NT2/D1 (cell line): Measurements from ENCODE around the gene CCDC149.

ENCODE experiments used
- DNase-seq: peaks from one replicate; pipeline ENCODE4 v3.0.0-alpha.2; 2011; ENCODE audit warnings: low read depth, low spot score
- H3K27me3 ChIP-seq: 2 replicates; pipeline ENCODE4 v1.6.0; 2011; ENCODE audit warnings: mild to moderate bottlenecking; ENCODE audit not compliant: insufficient read length, insufficient read depth
- H3K36me3 ChIP-seq: 2 replicates; pipeline ENCODE4 v1.6.1; 2011; ENCODE audit warnings: mild to moderate bottlenecking, low read length, mixed read lengths; ENCODE audit not compliant: insufficient read depth, insufficient read length
- H3K4me1 ChIP-seq: 2 replicates; pipeline ENCODE4 v1.5.1; 2011; ENCODE audit not compliant: insufficient read depth, insufficient read length
- H3K4me3 ChIP-seq: 2 replicates; pipeline ENCODE4 v1.5.1; 2011; ENCODE audit warnings: low read depth; ENCODE audit not compliant: insufficient read length
- H3K9ac ChIP-seq: 2 replicates; pipeline ENCODE4 v1.6.0; 2011; ENCODE audit warnings: low read depth; ENCODE audit not compliant: insufficient read length
- H3K9me3 ChIP-seq: 2 replicates; pipeline ENCODE4 v1.5.1; 2011; ENCODE audit warnings: mild to moderate bottlenecking, low read length; ENCODE audit not compliant: insufficient read depth
- SUZ12 ChIP-seq: IDR thresholded peaks from 2 replicates; pipeline ENCODE4 v1.6.1; 2011; ENCODE audit not compliant: insufficient read length, insufficient read depth; ENCODE audit errors: extremely low read depth
- YY1 ChIP-seq: IDR thresholded peaks from 2 replicates; pipeline ENCODE4 v1.6.1; 2011; ENCODE audit not compliant: insufficient read length, insufficient read depth
- ZNF274 ChIP-seq: IDR thresholded peaks from 2 replicates; pipeline ENCODE4 v1.6.1; 2011; ENCODE audit warnings: mild to moderate bottlenecking, low read depth, low read length

Gene CCDC149

GRCh38 chr4:24937176-24937916, 24.5 kb upstream of the CCDC149 start:
- Histone ChIP-seq H3K36me3 (no peaks in the 10 kb centered on the region), H3K4me1 (no peaks in the 10 kb centered on the region), H3K9ac (no peak overlapping the region), H3K4me3 (no peak overlapping the region), H3K9me3 (peaks cover 30% of the 10 kb centered on the region), H3K27me3 (no peaks in the 10 kb centered on the region)
- DNase-seq, result no peak
- TF ChIP-seq SUZ12, result no peak
- no peak for TF ChIP-seq ZNF274
- no peak for TF ChIP-seq YY1

DNA sequence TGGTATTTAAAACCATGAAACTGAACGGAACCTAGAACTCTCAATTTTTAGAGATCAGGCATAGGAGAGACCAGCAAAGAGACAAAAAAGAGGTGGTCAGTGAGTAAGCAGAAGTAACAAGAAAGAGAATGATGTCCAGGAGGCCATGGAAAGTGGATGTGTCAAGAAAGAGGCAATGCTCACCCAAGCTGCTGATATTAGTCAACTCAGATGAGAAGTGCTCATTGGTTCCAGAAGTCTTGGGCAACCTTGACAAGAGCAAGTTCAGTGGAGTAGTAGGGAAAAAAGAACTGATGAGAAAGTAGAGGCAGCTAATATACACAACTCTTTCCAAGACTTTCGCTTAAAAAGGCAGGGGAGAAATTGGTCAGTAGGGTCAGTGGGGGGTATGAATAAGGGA, 23.0 kb upstream of the CCDC149 start:
- DNase-seq, result no peak
- no peaks in the 10 kb centered on the region for H3K36me3 ChIP-seq
- peaks cover 30% of the 10 kb centered on the region for H3K9me3 ChIP-seq
- no peaks in the 10 kb centered on the region for H3K4me1 ChIP-seq
- H3K9ac ChIP-seq, result no peak overlapping the region
- H3K4me3 ChIP-seq, result no peak overlapping the region
- TF ChIP-seq YY1 (no peak), SUZ12 (no peak), ZNF274 (no peak)
- no peaks in the 10 kb centered on the region for H3K27me3 ChIP-seq

- no peak for DNase-seq
- H3K4me3 ChIP-seq, result no peak overlapping the region
- no peaks in the 10 kb centered on the region for H3K36me3 ChIP-seq
- no peaks in the 10 kb centered on the region for H3K4me1 ChIP-seq
- TF ChIP-seq SUZ12 (no peak), ZNF274 (no peak)
- no peaks in the 10 kb centered on the region for H3K27me3 ChIP-seq
- peaks cover 30% of the 10 kb centered on the region for H3K9me3 ChIP-seq
- H3K9ac ChIP-seq, result no peak overlapping the region
Measured at GRCh38 chr4:24934311-24934710, 21.5 kb upstream of the CCDC149 start.

DNA sequence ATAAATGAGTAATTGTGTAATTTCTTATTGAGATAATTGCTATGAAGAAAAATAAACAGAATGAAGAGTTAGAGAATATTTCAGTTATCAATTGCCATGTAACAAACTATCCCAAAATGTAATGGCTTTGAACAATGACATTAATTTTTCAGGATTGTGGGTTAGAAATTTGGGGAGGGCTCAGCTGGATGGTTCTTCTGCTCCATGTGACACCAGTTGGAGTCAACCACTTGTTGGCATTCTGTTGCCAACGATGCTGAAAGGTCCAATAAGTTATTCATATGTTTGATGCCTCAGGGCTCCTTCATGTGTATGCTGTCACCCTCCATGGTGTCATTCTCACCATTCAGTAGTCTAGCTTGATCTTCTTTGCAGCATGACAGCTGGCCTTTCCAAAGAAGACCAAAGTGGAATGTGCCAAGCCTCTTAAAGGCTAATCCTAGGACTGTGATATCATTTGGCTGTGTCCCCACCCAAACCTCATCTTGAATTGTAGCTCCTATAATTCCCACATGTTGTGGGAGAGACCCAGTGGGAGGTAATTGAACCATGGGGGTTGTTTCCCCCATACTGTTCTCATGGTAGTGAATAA, 20.9 kb upstream of the CCDC149 start:
- TF ChIP-seq ZNF274 (no peak), YY1 (no peak), SUZ12 (no peak)
- Histone ChIP-seq H3K9ac (no peak overlapping the region), H3K4me3 (no peak overlapping the region), H3K9me3 (peaks cover 30% of the 10 kb centered on the region), H3K27me3 (no peaks in the 10 kb centered on the region), H3K4me1 (no peaks in the 10 kb centered on the region), H3K36me3 (no peaks in the 10 kb centered on the region)
- no peak for DNase-seq

- Histone ChIP-seq H3K9me3 (peaks cover 20% of the 10 kb centered on the region), H3K36me3 (no peaks in the 10 kb centered on the region), H3K4me1 (no peaks in the 10 kb centered on the region), H3K4me3 (no peak overlapping the region), H3K9ac (no peak overlapping the region), H3K27me3 (no peaks in the 10 kb centered on the region)
- DNase-seq, result no peak
- no peak for TF ChIP-seq ZNF274
- no peak for TF ChIP-seq SUZ12
- no peak for TF ChIP-seq YY1
Measured at GRCh38 chr4:24932515-24933225, 19.8 kb upstream of the CCDC149 start.

GRCh38 chr4:24930151-24930550, 17.3 kb upstream of the CCDC149 start:
- H3K4me1 ChIP-seq, result no peaks in the 10 kb centered on the region
- H3K27me3 ChIP-seq, result no peaks in the 10 kb centered on the region
- H3K4me3 ChIP-seq, result no peak overlapping the region
- no peak overlapping the region for H3K9ac ChIP-seq
- H3K36me3 ChIP-seq, result no peaks in the 10 kb centered on the region
- peaks cover 9% of the 10 kb centered on the region; the same call in 1 of the 2 replicates for H3K9me3 ChIP-seq
- DNase-seq, result no peak
- no peak for TF ChIP-seq SUZ12

- Histone ChIP-seq H3K4me3 (no peak overlapping the region), H3K4me1 (no peaks in the 10 kb centered on the region), H3K36me3 (no peaks in the 10 kb centered on the region), H3K27me3 (no peaks in the 10 kb centered on the region), H3K9ac (no peak overlapping the region), H3K9me3 (peaks cover 8% of the 10 kb centered on the region; the same call in 1 of the 2 replicates)
- TF ChIP-seq YY1 (no peak), SUZ12 (no peak), ZNF274 (no peak)
- no peak for DNase-seq
Measured at GRCh38 chr4:24928708-24929107, 15.9 kb upstream of the CCDC149 start.
